NCI-H2107 (cell line): ENCODE results near the gene PHF20.
"Not testable (repeated sequence)": the region's sequence is repeated elsewhere in the genome, so short reads cannot be mapped to it uniquely, and the experiment has no call there.

Experiments used
- DNase-seq: peaks from one replicate; lab custom pipeline; 2025; lab: John Stamatoyannopoulos, UW

The PHF20 gene

GRCh38 chr20:35886537-35886936 lies 114.7 kb downstream of the PHF20 start:
- DNase-seq = no peak

GRCh38 chr20:35887393-35888064 lies 115.7 kb downstream of the PHF20 start:
- no peak for DNase-seq

- DNase-seq = no peak
Observed at GRCh38 chr20:35888657-35889056, 116.8 kb downstream of the PHF20 start.

- DNase-seq = no peak
Observed at GRCh38 chr20:35891375-35891774, 119.6 kb downstream of the PHF20 start.

- no peak for DNase-seq
Observed at GRCh38 chr20:35892871-35893270, 121.1 kb downstream of the PHF20 start.

GRCh38 chr20:35893942-35894341 lies 122.1 kb downstream of the PHF20 start:
- DNase-seq = no peak

- DNase-seq = not testable (repeated sequence)
Observed at GRCh38 chr20:35895516-35895915, 123.7 kb downstream of the PHF20 start.

GRCh38 chr20:35899064-35899463 lies 127.2 kb downstream of the PHF20 start:
- no peak for DNase-seq

- not testable (repeated sequence) for DNase-seq
Observed at GRCh38 chr20:35901230-35901629, 129.4 kb downstream of the PHF20 start.

- no peak for DNase-seq
Observed at GRCh38 chr20:35901678-35902544, 130.1 kb downstream of the PHF20 start.

- DNase-seq = no peak
Observed at GRCh38 chr20:35902545-35902941, 130.7 kb downstream of the PHF20 start.

- no peak for DNase-seq
Observed at GRCh38 chr20:35903843-35904242, 132.0 kb downstream of the PHF20 start.

GRCh38 chr20:35904982-35905663 lies 133.3 kb downstream of the PHF20 start:
- DNase-seq = no peak

GRCh38 chr20:35907017-35907701 lies 135.3 kb downstream of the PHF20 start:
- no peak for DNase-seq

GRCh38 chr20:35908007-35908406 lies 136.2 kb downstream of the PHF20 start:
- DNase-seq = no peak

- no peak for DNase-seq
Observed at GRCh38 chr20:35909176-35909575, 137.4 kb downstream of the PHF20 start.

- DNase-seq = no peak
Observed at GRCh38 chr20:35909796-35910195, 138.0 kb downstream of the PHF20 start.

- no peak for DNase-seq
Observed at GRCh38 chr20:35910254-35910653, 138.4 kb downstream of the PHF20 start.

GRCh38 chr20:35912881-35913280 lies 141.1 kb downstream of the PHF20 start:
- DNase-seq = no peak

GRCh38 chr20:35917077-35917476 lies 145.3 kb downstream of the PHF20 start:
- no peak for DNase-seq

- DNase-seq = no peak
Observed at GRCh38 chr20:35918021-35918420, 146.2 kb downstream of the PHF20 start.

GRCh38 chr20:35920523-35920922 lies 148.7 kb downstream of the PHF20 start:
- DNase-seq = no peak
